ENCODE data around the gene NRXN3. TPM values are rescaled to one million over a fixed set of nuclear protein-coding genes. Genes with fewer than 3 reads are reported as not detected.

Gene NRXN3
- polyA plus RNA-seq, 1 donor (not counting 4 experiments of a cell fraction or from before 2014, with no cell fraction given), result 0.89 TPM

DNA sequence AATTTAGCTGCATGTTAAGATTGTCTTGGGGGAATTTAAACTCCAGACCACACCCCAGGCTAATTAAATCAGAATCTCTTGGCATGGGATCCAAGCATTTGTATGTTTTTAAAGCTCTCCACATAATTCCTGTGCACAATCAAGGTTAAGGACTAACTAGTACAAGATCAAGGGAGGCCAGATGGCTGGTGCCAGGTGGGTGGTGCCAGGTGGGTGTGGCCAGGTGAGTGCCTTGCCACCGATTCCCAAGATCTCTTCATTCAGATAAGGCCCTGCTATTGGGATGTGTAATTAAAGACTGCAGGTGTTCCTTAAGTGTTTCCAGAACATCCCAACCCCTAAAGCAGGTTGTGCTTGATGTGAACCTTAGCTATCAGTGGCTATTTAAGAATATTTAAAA lies 75.1 kb downstream of the NRXN3 start:
- Histone ChIP-seq H3K79me2 (ENCODE audit: control insufficient read depth, insufficient read depth, low read length) (no peaks in the 10 kb centered on the region), H4K20me1 (ENCODE audit: control insufficient read depth, extremely low read depth, insufficient read depth, low read length) (no peaks in the 10 kb centered on the region), H3K4me3 (ENCODE audit: control insufficient read depth in 2 of 3, extremely low read depth in 1 of 3, insufficient read depth in 2 of 3, low read depth in 1 of 3, low read length in 3 of 3) (no peak overlapping the region), H3K4me1 (ENCODE audit: control insufficient read depth, extremely low read depth, insufficient read depth, low read length) (no peaks in the 10 kb centered on the region), H3K27me3 (ENCODE audit: control insufficient read depth, extremely low read depth, insufficient read depth, low read length) (peaks cover 51% of the 10 kb centered on the region), H3K9ac (ENCODE audit: control insufficient read depth, extremely low read depth, insufficient read depth, low read length) (no peak overlapping the region), H3K27ac (ENCODE audit: control insufficient read depth, insufficient read depth, low read length) (no peak overlapping the region), H3K9me3 (ENCODE audit: control insufficient read depth, low read depth, low read length) (no peaks in the 10 kb centered on the region), H3K9me1 (ENCODE audit: control insufficient read depth, extremely low read depth, insufficient read depth, low read length) (no peaks in the 10 kb centered on the region), H3K36me3 (ENCODE audit: control insufficient read depth in 2 of 2, extremely low read depth in 1 of 2, insufficient read depth in 2 of 2, low read length in 2 of 2) (no peaks in the 10 kb centered on the region), H2AFZ (ENCODE audit: control insufficient read depth, low read length) (no peak overlapping the region), H3K4me2 (ENCODE audit: control insufficient read depth, extremely low read depth, insufficient read depth, low read depth, low read length) (no peak overlapping the region)
- dilution Hi-C loops (cut with MboI; ENCODE audit: extremely low pct_ligation_motif_present, low sequenced_read_pairs), result no loop called here
- FAIRE-seq (no peak), DNase-seq (ENCODE audit: low read depth, low spot score) (no peak)
- TF ChIP-seq CTCF (optimal IDR thresholded peaks at IDR 0.05 in 1 of 3, IDR thresholded peaks at IDR 0.05 in 1 of 3, conservative IDR thresholded peaks at IDR 0.05 in 1 of 3; ENCODE audit: extremely low read depth in 1 of 3, insufficient read depth in 2 of 3, low read length in 3 of 3), result no peak
- TF ChIP-seq EZH2 (IDR thresholded peaks at IDR 0.05; ENCODE audit: low read length), result no peak

GRCh38 chr14:78248501-78249090 lies 78.4 kb downstream of the NRXN3 start:
- Histone ChIP-seq H3K27me3 (ENCODE audit: control insufficient read depth, extremely low read depth, insufficient read depth, low read length) (peaks cover 64% of the 10 kb centered on the region), H2AFZ (ENCODE audit: control insufficient read depth, low read length) (no peak overlapping the region), H3K4me2 (ENCODE audit: control insufficient read depth, extremely low read depth, insufficient read depth, low read depth, low read length) (no peak overlapping the region), H4K20me1 (ENCODE audit: control insufficient read depth, extremely low read depth, insufficient read depth, low read length) (no peaks in the 10 kb centered on the region), H3K9me1 (ENCODE audit: control insufficient read depth, extremely low read depth, insufficient read depth, low read length) (no peaks in the 10 kb centered on the region), H3K36me3 (ENCODE audit: control insufficient read depth in 2 of 2, extremely low read depth in 1 of 2, insufficient read depth in 2 of 2, low read length in 2 of 2) (no peaks in the 10 kb centered on the region), H3K4me3 (ENCODE audit: control insufficient read depth in 2 of 3, extremely low read depth in 1 of 3, insufficient read depth in 2 of 3, low read depth in 1 of 3, low read length in 3 of 3) (no peak overlapping the region), H3K79me2 (ENCODE audit: control insufficient read depth, insufficient read depth, low read length) (no peaks in the 10 kb centered on the region), H3K9me3 (ENCODE audit: control insufficient read depth, low read depth, low read length) (no peaks in the 10 kb centered on the region), H3K9ac (ENCODE audit: control insufficient read depth, extremely low read depth, insufficient read depth, low read length) (no peak overlapping the region), H3K27ac (ENCODE audit: control insufficient read depth, insufficient read depth, low read length) (no peak overlapping the region), H3K4me1 (ENCODE audit: control insufficient read depth, extremely low read depth, insufficient read depth, low read length) (no peaks in the 10 kb centered on the region)
- FAIRE-seq (no peak), DNase-seq (ENCODE audit: low read depth, low spot score) (no peak)
- dilution Hi-C loops (cut with MboI; ENCODE audit: extremely low pct_ligation_motif_present, low sequenced_read_pairs), result no loop called here
- TF ChIP-seq CTCF (optimal IDR thresholded peaks at IDR 0.05 in 1 of 3, IDR thresholded peaks at IDR 0.05 in 1 of 3, conservative IDR thresholded peaks at IDR 0.05 in 1 of 3; ENCODE audit: extremely low read depth in 1 of 3, insufficient read depth in 2 of 3, low read length in 3 of 3) (no peak), EZH2 (IDR thresholded peaks at IDR 0.05; ENCODE audit: low read length) (no peak)
